K562 (cell line): ENCODE measurements around the gene IDI1. TPM values are rescaled to one million over a fixed set of nuclear protein-coding genes. Genes with fewer than 3 reads are reported as not detected.

ENCODE experiments used
- ATAC-seq: fragments of 200-7000 bp; cut with Tn5 transposase; 3 replicates; pipeline ENCODE4 v1.9.1; 2020; ENCODE audit warnings: moderate library complexity
- BruUV-seq: library from RNA; stranded (reverse); fragments of 400-500 nt; replicated peaks from 2 replicates; lab custom pipeline; 2021; lab: Mats Ljungman, UMichigan
- CTCF ChIA-PET: fragments of 300-600 bp; formaldehyde crosslinking; extraction: SDS; loops from one replicate; lab custom pipeline; 2021; ENCODE audit warnings: low intra/inter-chr PET ratio; lab: Yijun Ruan, JAX
- POLR2A ChIA-PET: fragments of 300-600, 350-650 bp; sonication (Branson Sonifier 250); formaldehyde crosslinking; extraction: SDS; loops from one replicate; lab custom pipeline; 2021; ENCODE audit warnings: antibody characterized with exemption, inconsistent platforms; lab: Yijun Ruan, JAX
- DNase-seq, 4 experiments: peaks; one replicate each; pipeline versions ENCODE4 v3.0.0 to v3.0.0-alpha.2; 2011 to 2018; ENCODE audit warnings: low spot score in 3 of 4, mixed read lengths in 3 of 4; ENCODE audit errors: extremely low read depth in 1 of 4
- FAIRE-seq: peaks from 2 replicates; lab custom pipeline; 2011; peaks lifted over from hg19 to GRCh38; lab: Jason Lieb, UNC
- H2AFZ ChIP-seq: 2 replicates; pipeline ENCODE4 v1.6.0; 2011; ENCODE audit warnings: low read depth, low read length, control low read depth, inconsistent platforms
- H3K27ac ChIP-seq: fragments of 200-600 bp; 3 replicates; pipeline ENCODE4 v1.8.0; 2011; ENCODE audit warnings: low read depth, mild to moderate bottlenecking, control low read depth, inconsistent platforms, low read length, moderate library complexity, mixed read lengths; ENCODE audit errors: extremely low read depth
- H3K27me3 ChIP-seq, 2 experiments: fragments of 300-600 bp in 1 of 2; 2 replicates in 1 of 2; 3 replicates in 1 of 2; pipeline versions ENCODE4 v1.6.0 to v1.8.0; 2011; ENCODE audit warnings: inconsistent platforms in 2 of 2, low read length in 2 of 2, mild to moderate bottlenecking in 1 of 2, mixed read lengths in 1 of 2, moderate library complexity in 1 of 2; ENCODE audit not compliant: control insufficient read depth in 2 of 2, insufficient read depth in 2 of 2
- H3K36me3 ChIP-seq: fragments of 300-600 bp; 3 replicates; pipeline ENCODE4 v1.8.0; 2011; ENCODE audit warnings: mild to moderate bottlenecking, low read length, inconsistent platforms; ENCODE audit not compliant: control insufficient read depth, insufficient read depth
- H3K4me1 ChIP-seq, 2 experiments: fragments of 200-600 bp in 1 of 2; replicated peaks in 1 of 2; 2 replicates in 1 of 2; 3 replicates in 1 of 2; pipeline versions ENCODE4 v1.5.1 to v1.8.0; 2011; ENCODE audit warnings: inconsistent platforms in 2 of 2, low read length in 2 of 2, mild to moderate bottlenecking in 1 of 2, mixed read lengths in 1 of 2, moderate library complexity in 1 of 2; ENCODE audit not compliant: control insufficient read depth in 2 of 2, insufficient read depth in 2 of 2
- H3K4me2 ChIP-seq: 2 replicates; pipeline ENCODE4 v1.6.1; 2011; ENCODE audit warnings: low read length, control low read depth, inconsistent platforms, mixed read lengths; ENCODE audit not compliant: insufficient read depth
- H3K4me3 ChIP-seq: fragments of 200-600 bp; sonication (generic), shearing (Covaris generic); 2 replicates; pipeline ENCODE4 v1.5.1; 2016; ENCODE audit warnings: control low read depth, inconsistent platforms
- H3K79me2 ChIP-seq: fragments of 200-600 bp; 3 replicates; pipeline ENCODE4 v1.8.0; 2011; ENCODE audit warnings: low read length, inconsistent platforms; ENCODE audit not compliant: control insufficient read depth, insufficient read depth
- H3K9ac ChIP-seq, 2 experiments: 2 replicates each; pipeline versions ENCODE4 v1.6.0 to v1.6.1; 2011; ENCODE audit warnings: low read depth in 2 of 2, low read length in 2 of 2, control low read depth in 1 of 2, inconsistent platforms in 1 of 2, mild to moderate bottlenecking in 1 of 2, mixed read lengths in 1 of 2; ENCODE audit not compliant: insufficient read depth in 1 of 2
- H3K9me1 ChIP-seq: one replicate; pipeline ENCODE4 v1.6.0; 2011; ENCODE audit warnings: inconsistent platforms, mild to moderate bottlenecking, low read length, moderate library complexity; ENCODE audit not compliant: control insufficient read depth, insufficient read depth
- H3K9me3 ChIP-seq: replicated peaks from 2 replicates; pipeline ENCODE4 v1.5.1; 2011; ENCODE audit warnings: low read depth, low read length, inconsistent platforms; ENCODE audit not compliant: control insufficient read depth, insufficient read depth
- H4K20me1 ChIP-seq: replicated peaks from 2 replicates; pipeline ENCODE4 v1.6.1; 2011; ENCODE audit warnings: low read length, inconsistent platforms, mixed read lengths; ENCODE audit not compliant: control insufficient read depth, insufficient read depth
- ARHGAP35 ChIP-seq: fragments of 450-650 bp; IDR thresholded peaks from 2 replicates; pipeline ENCODE4 v1.6.1; 2018; ENCODE audit not compliant: partially characterized antibody
- CBX1 ChIP-seq: sonication (generic); IDR thresholded peaks from 2 replicates; pipeline ENCODE4 v1.6.1; 2016; ENCODE audit warnings: antibody characterized with exemption, low read depth, mild to moderate bottlenecking
- CCNT2 ChIP-seq: IDR thresholded peaks from 2 replicates; pipeline ENCODE4 v1.6.1; 2011; ENCODE audit warnings: borderline replicate concordance, low read depth, mild to moderate bottlenecking, moderate library complexity, mixed read lengths, low read length; ENCODE audit not compliant: insufficient read length; ENCODE audit errors: extremely low read depth
- DMBX1 ChIP-seq: fragments of 250-450 bp; sonication (Bioruptor Pico); IDR thresholded peaks from 2 replicates; pipeline ENCODE4 v1.8.0; 2022; ENCODE audit warnings: inconsistent platforms, mild to moderate bottlenecking, moderate library complexity, borderline replicate concordance
- DPF2 ChIP-seq: fragments of 450-650 bp; IDR thresholded peaks from 2 replicates; pipeline ENCODE4 v1.6.1; 2016
- EP400 ChIP-seq: fragments of 450-650 bp; IDR thresholded peaks from 2 replicates; pipeline ENCODE4 v1.6.1; 2017; ENCODE audit warnings: antibody characterized with exemption, mild to moderate bottlenecking, moderate library complexity
- GTF2A2 ChIP-seq: IDR thresholded peaks from 2 replicates; pipeline ENCODE4 v1.6.1; 2016; ENCODE audit warnings: mild to moderate bottlenecking, missing genetic modification characterization, missing compliant biosample characterization
- HNRNPH1 ChIP-seq: fragments of 200-400 bp; formaldehyde crosslinking; optimal IDR thresholded peaks from 2 replicates; pipeline ENCODE3; 2017; ENCODE audit warnings: low read depth, mild to moderate bottlenecking, low read length, moderate library complexity
- HOXB6 ChIP-seq: fragments of 250-450 bp; sonication (Bioruptor Pico); IDR thresholded peaks from 2 replicates; pipeline ENCODE4 v1.5.1; 2022; ENCODE audit warnings: mild to moderate bottlenecking, borderline replicate concordance
- ILF3 ChIP-seq: fragments of 450-650 bp; IDR thresholded peaks from 2 replicates; pipeline ENCODE4 v1.6.1; 2018; ENCODE audit warnings: antibody characterized with exemption, mild to moderate bottlenecking, moderate library complexity, borderline replicate concordance
- IRF2 ChIP-seq: sonication (generic); formaldehyde crosslinking; IDR thresholded peaks from 2 replicates; pipeline ENCODE4 v1.8.1; 2022; ENCODE audit warnings: mild to moderate bottlenecking, missing genetic modification reagents
- NKRF ChIP-seq: fragments of 450-650 bp; IDR thresholded peaks from 2 replicates; pipeline ENCODE4 v1.6.1; 2016; ENCODE audit warnings: borderline replicate concordance
- NR1H2 ChIP-seq: sonication (generic); formaldehyde crosslinking; IDR thresholded peaks from 2 replicates; pipeline ENCODE4 v1.4.0; 2020; ENCODE audit warnings: mild to moderate bottlenecking, missing genetic modification reagents
- SP1 ChIP-seq: sonication (generic); formaldehyde crosslinking; IDR thresholded peaks from 2 replicates; pipeline ENCODE4 v1.8.1; 2022; ENCODE audit warnings: mild to moderate bottlenecking, missing genetic modification reagents
- TGIF2 ChIP-seq: sonication (generic); formaldehyde crosslinking; IDR thresholded peaks from 2 replicates; pipeline ENCODE4 v1.8.1; 2022; ENCODE audit warnings: mild to moderate bottlenecking, missing genetic modification reagents, moderate library complexity
- ZNF174 ChIP-seq: fragments of 250-450 bp; sonication (Bioruptor Pico); IDR thresholded peaks from 2 replicates; pipeline ENCODE4 v1.4.0; 2020; ENCODE audit warnings: mild to moderate bottlenecking
- ZNF24 ChIP-seq: fragments of 450-650 bp; IDR thresholded peaks from 2 replicates; pipeline ENCODE4 v1.6.1; 2016
- ZNF41 ChIP-seq: fragments of 250-450 bp; sonication (Bioruptor Pico); conservative IDR thresholded peaks from 2 replicates; pipeline ENCODE4 v1.4.0; 2020; ENCODE audit warnings: mild to moderate bottlenecking
- ZNF764 ChIP-seq: fragments of 250-450 bp; sonication (Bioruptor Pico); IDR thresholded peaks from 2 replicates; pipeline ENCODE4 v1.4.0; 2020; ENCODE audit warnings: low read depth, mild to moderate bottlenecking, moderate library complexity
- WGBS: fragments of 100-300 bp; shearing (Covaris generic); methylation state at CpG from one replicate; pipeline ENCODE4 v1.1.6; 2016; ENCODE audit warnings: low coverage, mixed read lengths; ENCODE audit not compliant: insufficient coverage; ENCODE audit errors: missing lambda C conversion rate; 5-methylcytosine and 5-hydroxymethylcytosine counted together
- in situ Hi-C: fragments of 300-500 bp; cut with MboI; formaldehyde crosslinking; loops from 4 replicates; pipeline ENCODE4 v1.15.0; 2018; ENCODE audit warnings: inconsistent platforms, mixed read lengths
- intact Hi-C: fragments of 100-400 bp; cut with micrococcal nuclease; formaldehyde crosslinking; loops from 2 replicates; pipeline ENCODE4 v1.14.2; 2022
- polyA plus RNA-seq, 8 experiments: library from polyadenylated mRNA; depleted of rRNA in 4 of 8; stranded (reverse) in 5 of 8; unstranded in 3 of 8; fragments of >200 nt; fragmentation: Nextera tagmentation in 2 of 8; fragmentation: Illumina TruSeq in 1 of 8; extraction: Ambion mirVana in 2 of 8; extraction: Trizol in 1 of 8; gene quantifications; 2 replicates each; pipeline versions ENCODE4 v1.2.1 to v1.2.3, GENCODE V29; 2011 to 2014; ENCODE audit warnings: inconsistent platforms in 1 of 8, missing spikeins in 1 of 8
- total RNA-seq, 7 experiments: library from RNA; depleted of rRNA in 6 of 7; stranded (reverse); fragments of >200 nt in 6 of 7; fragmentation: Illumina TruSeq in 2 of 7; extraction: Trizol in 2 of 7; gene quantifications; 2 replicates each; pipeline versions ENCODE4 v1.2.1 to v1.2.3, GENCODE V29; 2011 to 2021; ENCODE audit warnings: low replicate concordance in 1 of 7

Gene IDI1
- total and polyA plus RNA-seq, 9 of the 15 experiments (the other 6 are each of a cell fraction or from before 2014, with no cell fraction given), result 70.0 to 265 (median 119) TPM

- POLR2A ChIA-PET, result interaction anchor here (0.5 kb wide), 2 partner anchors 19 to 34 kb away, joined by 3 read pairs; no protein-coding TSS in a partner anchor
- intact Hi-C loops, result no loop called here
- no peaks in the 10 kb centered on the region for H3K27me3 ChIP-seq
- no peaks in the 10 kb centered on the region for H3K9me3 ChIP-seq
- no TSS peak for BruUV-seq
- no peak overlapping the region for H3K4me3 ChIP-seq
- CTCF ChIA-PET, result no interaction called here
- H3K4me2 ChIP-seq, result no peak overlapping the region
- no peak overlapping the region for H2AFZ ChIP-seq
- in situ Hi-C loops, result no loop called here
- FAIRE-seq, result no peak
- 85% methylated on average over 22 of the region's 28 CpGs for WGBS
- H3K79me2 ChIP-seq, result no peaks in the 10 kb centered on the region
- ATAC-seq, result no peak
- peaks cover 69% of the 10 kb centered on the region for H3K36me3 ChIP-seq
- DNase-seq, result no peak
- H4K20me1 ChIP-seq, result 0 out of 2 replicates have a peak, but pooled peaks cover 3% of the 10 kb centered on the region
- no peak overlapping the region for H3K9ac ChIP-seq
- no peak overlapping the region for H3K27ac ChIP-seq
- TF ChIP-seq CBX1 (no peak), IRF2 (CRISPR knock-in tag) (no peak), ZNF41 (CRISPR knock-in tag) (no peak), NR1H2 (CRISPR knock-in tag) (no peak), ZNF24 (no peak), ILF3 (no peak), DPF2 (no peak), CCNT2 (no peak), SP1 (CRISPR knock-in tag) (no peak), ZNF174 (no peak), GTF2A2 (tag) (no peak), DMBX1 (CRISPR knock-in tag) (no peak), ARHGAP35 (no peak), NKRF (no peak), HOXB6 (CRISPR knock-in tag) (no peak), EP400 (no peak), TGIF2 (CRISPR knock-in tag) (no peak), ZNF764 (CRISPR knock-in tag) (no peak), HNRNPH1 (no peak)
- TF ChIP-seq, all 486 proteins: peak for 0
- Histone ChIP-seq H3K9me1 (no peaks in the 10 kb centered on the region), H3K4me1 (no peaks in the 10 kb centered on the region)
Observed at GRCh38 chr10:1084011-1084950, 35.4 kb upstream of the IDI1 start.
